HepG2 (cell line): ENCODE data around the gene LRRC72.

Experiments
- PRPF4 ChIP-seq: fragments of 200-400 bp; formaldehyde crosslinking; IDR thresholded peaks from 2 replicates; pipeline ENCODE4 v1.6.1; 2016; ENCODE audit warnings: low read length, low read depth; ENCODE audit not compliant: poor library complexity, severe bottlenecking
- SETDB1 ChIP-seq: sonication (generic); formaldehyde crosslinking; IDR thresholded peaks from 2 replicates; pipeline ENCODE4 v1.5.1; 2020; ENCODE audit warnings: missing genetic modification reagents, mild to moderate bottlenecking, borderline replicate concordance
- ZNF180 ChIP-seq: sonication (generic); formaldehyde crosslinking; IDR thresholded peaks from 2 replicates; pipeline ENCODE4 v1.4.0; 2020; ENCODE audit warnings: low read depth, missing genetic modification reagents, borderline replicate concordance

DNA sequence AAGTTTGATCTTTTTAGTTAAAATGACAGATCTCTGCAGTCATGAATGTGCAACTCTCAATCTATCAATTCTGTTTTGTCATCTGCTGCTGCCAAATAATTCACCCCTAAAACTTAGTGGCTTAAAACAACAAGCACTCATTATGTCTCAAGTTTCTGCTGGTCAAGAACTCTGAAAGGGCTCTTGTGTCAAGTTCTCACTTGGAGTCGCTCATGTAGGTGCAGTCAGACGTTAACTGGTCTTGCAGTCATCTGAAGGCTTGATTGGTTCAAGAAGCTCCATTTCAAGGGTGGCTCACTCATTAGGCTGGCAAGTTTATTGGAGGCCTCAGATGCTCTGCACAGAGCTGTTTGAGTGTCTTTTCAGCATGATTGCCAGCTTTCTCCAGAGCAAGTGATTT lies 28.5 kb upstream of the LRRC72 start:
- TF ChIP-seq PRPF4 (no peak), ZNF180 (CRISPR knock-in tag) (no peak), SETDB1 (CRISPR knock-in tag) (no peak)
